ENCODE data around the gene CDKAL1. TPM values are rescaled to one million over a fixed set of nuclear protein-coding genes. Genes with fewer than 3 reads are reported as not detected.

CDKAL1 gene
- total and polyA plus RNA-seq, 2 of the 13 experiments (the other 11 are each of a cell fraction or from before 2014, with no cell fraction given), result 9.5 to 27.7 TPM

- TF ChIP-seq LRRFIP1 (CRISPR knock-in tag; conservative IDR thresholded peaks at IDR 0.05) (no peak), KAT7 (CRISPR knock-in tag; IDR thresholded peaks at IDR 0.05; ENCODE audit: borderline replicate concordance) (no peak)
Observed at GRCh38 chr6:20691185-20691584, 156.9 kb downstream of the CDKAL1 start (continued).

DNA sequence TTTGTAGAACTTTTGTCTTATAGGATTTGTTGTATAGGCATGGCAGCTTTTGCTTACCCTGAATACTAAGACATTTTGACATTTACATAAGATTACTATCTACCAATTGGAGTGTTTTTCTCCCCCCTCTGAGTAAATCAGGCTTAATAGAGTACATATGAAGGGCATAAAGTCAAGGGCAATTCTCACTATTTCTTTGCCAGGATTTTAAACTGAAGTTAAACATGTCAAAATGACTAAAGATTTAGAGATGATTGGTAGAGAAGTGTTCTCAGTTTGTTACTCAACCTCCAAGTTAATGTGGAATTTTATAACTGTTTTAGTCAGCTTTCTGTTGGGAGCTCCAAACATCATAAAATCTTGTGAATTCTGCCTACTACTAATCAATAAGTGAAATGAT, 157.8 kb downstream of the CDKAL1 start:
- ChIA-PET CTCF (ENCODE audit: low intra/inter-chr PET ratio, low total read pairs) (no interaction called here), POLR2A (no interaction called here)
- no peaks in the 10 kb centered on the region for H4K20me1 ChIP-seq (ENCODE audit: insufficient read depth, low read length)
- DNase-seq (ENCODE audit: low spot score) (no peak), ATAC-seq (no peak), FAIRE-seq (no peak)
- H3K4me2 ChIP-seq (ENCODE audit: low read depth, low read length), result no peak overlapping the region
- H3K36me3 ChIP-seq (replicated peaks in 1 of 2; ENCODE audit: control insufficient read depth in 1 of 2, insufficient read depth in 2 of 2, low read length in 2 of 2), result no peaks in the 10 kb centered on the region
- no peak overlapping the region for H3K27ac ChIP-seq (ENCODE audit: extremely low read length, insufficient read depth, low read length)
- BruUV-seq (replicated peaks), result no TSS peak
- intact Hi-C loops (cut with micrococcal nuclease; ENCODE audit: unreplicated experiment), result no loop called here
- TF ChIP-seq SUZ12 (IDR thresholded peaks at IDR 0.05; ENCODE audit: low read depth, low read length), result no peak
- TF ChIP-seq ZMYM2 (CRISPR knock-in tag; IDR thresholded peaks at IDR 0.05), result no peak
- no peak for TF ChIP-seq BRD4 (CRISPR knock-in tag; IDR thresholded peaks at IDR 0.05)
- no peak for TF ChIP-seq ESRRA (CRISPR knock-in tag; IDR thresholded peaks at IDR 0.05; ENCODE audit: low read depth)
- no peak for TF ChIP-seq SNAPC2 (CRISPR knock-in tag; IDR thresholded peaks at IDR 0.05)
- no peak for TF ChIP-seq ZNF557 (CRISPR knock-in tag; IDR thresholded peaks at IDR 0.05)
- no peaks in the 10 kb centered on the region for H3K79me2 ChIP-seq (ENCODE audit: insufficient read depth, low read length)
- no peak overlapping the region for H2AFZ ChIP-seq (ENCODE audit: low read length)
- H3K27me3 ChIP-seq (ENCODE audit: control insufficient read depth in 1 of 2, insufficient read depth in 2 of 2, low read length in 2 of 2), result no peaks in the 10 kb centered on the region
- in situ Hi-C loops (cut with HindIII; ENCODE audit: extremely low pct_ligation_motif_present, low pct_unique_long_range_greater_than_20kb), result no loop called here
- H3K9me3 ChIP-seq (ENCODE audit: low read length), result no peaks in the 10 kb centered on the region
- H3K4me3 ChIP-seq (replicated peaks in 1 of 3; ENCODE audit: insufficient read depth in 1 of 3, low read depth in 2 of 3, low read length in 3 of 3), result no peak overlapping the region
- H3K4me1 ChIP-seq (ENCODE audit: insufficient read depth, low read length), result peaks cover 9% of the 10 kb centered on the region; the same call in 1 of the 2 replicates
- H3K9ac ChIP-seq (ENCODE audit: insufficient read depth, low read depth, low read length), result no peak overlapping the region
